Activated naive CD4-positive, alpha-beta T cell treated with anti-CD3 and anti-CD28 coated beads for 36 hours (primary cell): ENCODE measurements around the gene TRIB2. TPM values are rescaled to one million over a fixed set of nuclear protein-coding genes. Genes with fewer than 3 reads are reported as not detected.

Experiments used
- CTCF ChIA-PET: fragments of 350-600 bp; sonication (Branson Sonifier 250); formaldehyde crosslinking; loops from one replicate; lab custom pipeline; 2021; ENCODE audit warnings: antibody characterized with exemption; lab: Charles Lee
- DNase-seq: peaks from one replicate; pipeline ENCODE4 v3.0.0-alpha.2; 2020
- H3K27ac Mint-ChIP-seq: one replicate; pipeline ENCODE4 v1.8.0; 2021; ENCODE audit warnings: mild to moderate bottlenecking, mixed read lengths
- H3K27me3 Mint-ChIP-seq: one replicate; pipeline ENCODE4 v1.8.0; 2021; ENCODE audit warnings: low read depth, mixed read lengths
- H3K36me3 Mint-ChIP-seq: one replicate; pipeline ENCODE4 v1.8.0; 2021; ENCODE audit warnings: low read depth, mixed read lengths
- H3K4me1 Mint-ChIP-seq: one replicate; pipeline ENCODE4 v1.8.0; 2021; ENCODE audit warnings: low read depth, mixed read lengths
- H3K4me3 Mint-ChIP-seq: one replicate; pipeline ENCODE4 v1.8.0; 2021; ENCODE audit warnings: mild to moderate bottlenecking, moderate library complexity, mixed read lengths
- H3K9me3 Mint-ChIP-seq: one replicate; pipeline ENCODE4 v1.8.0; 2021; ENCODE audit warnings: mixed read lengths
- intact Hi-C: fragments of 100-400 bp; cut with micrococcal nuclease; formaldehyde crosslinking; loops from one replicate; pipeline ENCODE4 v1.15.1; 2023
- total RNA-seq, 2 experiments: library from RNA; stranded (reverse); gene quantifications; one replicate each; pipeline ENCODE4 v1.2.3, GENCODE V29; 2021

The TRIB2 gene
- total RNA-seq, 2 experiments from 2014 or later: 3.7 to 4.4 TPM

DNA sequence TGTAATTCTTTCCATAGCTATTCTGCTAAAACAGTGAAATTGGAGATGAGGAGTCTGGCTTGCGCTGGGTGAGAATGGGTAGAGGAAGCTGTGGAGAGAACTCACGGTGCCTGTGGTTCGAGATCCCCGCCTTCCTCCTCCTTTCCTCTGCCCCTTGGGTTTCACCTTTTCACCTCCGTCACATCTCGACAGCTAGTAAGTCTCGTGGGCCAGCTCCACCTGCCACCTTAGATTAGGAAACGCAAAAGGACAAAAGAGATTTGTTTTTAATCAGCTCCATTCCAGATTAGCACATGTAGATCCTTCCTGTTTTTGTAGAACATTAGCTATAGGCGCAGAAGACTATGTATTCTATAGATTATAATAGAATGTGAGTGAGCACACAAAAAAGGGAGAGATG lies 20.6 kb downstream of the TRIB2 start:
- H3K4me1 Mint-ChIP-seq: peaks cover 12% of the 10 kb centered on the region
- intact Hi-C loops: no loop called here
- CTCF ChIA-PET: interaction anchor here (0.8 kb wide), 2 partner anchors 194 to 908 kb away, joined by 5 to 6 read pairs; no protein-coding TSS in a partner anchor
- H3K9me3 Mint-ChIP-seq: no peaks in the 10 kb centered on the region
- no peak for DNase-seq
- peaks cover 7% of the 10 kb centered on the region for H3K36me3 Mint-ChIP-seq
- no peak overlapping the region for H3K4me3 Mint-ChIP-seq
- H3K27ac Mint-ChIP-seq: no peak overlapping the region
- H3K27me3 Mint-ChIP-seq: no peaks in the 10 kb centered on the region

DNA sequence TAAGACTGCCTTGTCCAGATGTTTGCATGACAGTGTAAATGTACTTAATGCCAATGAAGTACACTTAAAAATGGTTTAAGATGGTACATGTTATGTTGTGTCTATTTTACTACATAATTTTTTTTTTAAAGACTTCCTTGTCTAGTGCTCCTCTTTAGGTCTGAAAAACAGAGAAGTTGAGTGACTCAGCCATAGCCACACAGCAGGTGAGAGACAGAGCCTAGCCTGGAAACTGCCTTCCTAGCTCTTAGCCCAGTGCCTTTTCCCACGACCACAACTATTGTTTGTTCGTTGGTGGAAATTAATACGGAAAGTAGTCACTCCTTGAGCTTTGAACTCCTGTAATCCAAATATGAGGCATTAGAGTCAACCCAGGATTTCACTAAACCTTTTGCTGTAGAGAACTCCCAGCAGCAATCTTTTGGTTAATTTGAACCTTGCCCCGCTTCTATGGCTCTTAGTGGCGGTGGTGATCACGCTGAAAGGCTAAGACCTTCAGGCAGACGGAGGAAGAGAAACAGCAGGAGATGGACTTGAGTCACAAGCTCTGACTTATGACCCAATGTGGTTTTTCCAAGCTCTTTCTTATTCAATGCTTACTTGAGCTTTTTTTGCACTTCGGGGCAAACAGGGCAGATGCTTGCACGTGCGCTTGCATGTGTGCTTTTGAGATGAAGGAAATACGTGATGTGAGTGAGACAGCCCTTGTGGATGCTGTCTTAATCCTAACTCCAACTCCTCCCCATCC lies 21.2 kb downstream of the TRIB2 start:
- intact Hi-C loops: no loop called here
- Mint-ChIP-seq H3K4me3 (no peak overlapping the region), H3K27me3 (no peaks in the 10 kb centered on the region), H3K9me3 (no peaks in the 10 kb centered on the region), H3K36me3 (peaks cover 7% of the 10 kb centered on the region), H3K27ac (no peak overlapping the region), H3K4me1 (peaks cover 10% of the 10 kb centered on the region)
- CTCF ChIA-PET: interaction anchor here (0.8 to 1.4 kb wide), 3 partner anchors 193 to 909 kb away, joined by 5 to 6 read pairs (median 6); no protein-coding TSS in a partner anchor
- DNase-seq: no peak

DNA sequence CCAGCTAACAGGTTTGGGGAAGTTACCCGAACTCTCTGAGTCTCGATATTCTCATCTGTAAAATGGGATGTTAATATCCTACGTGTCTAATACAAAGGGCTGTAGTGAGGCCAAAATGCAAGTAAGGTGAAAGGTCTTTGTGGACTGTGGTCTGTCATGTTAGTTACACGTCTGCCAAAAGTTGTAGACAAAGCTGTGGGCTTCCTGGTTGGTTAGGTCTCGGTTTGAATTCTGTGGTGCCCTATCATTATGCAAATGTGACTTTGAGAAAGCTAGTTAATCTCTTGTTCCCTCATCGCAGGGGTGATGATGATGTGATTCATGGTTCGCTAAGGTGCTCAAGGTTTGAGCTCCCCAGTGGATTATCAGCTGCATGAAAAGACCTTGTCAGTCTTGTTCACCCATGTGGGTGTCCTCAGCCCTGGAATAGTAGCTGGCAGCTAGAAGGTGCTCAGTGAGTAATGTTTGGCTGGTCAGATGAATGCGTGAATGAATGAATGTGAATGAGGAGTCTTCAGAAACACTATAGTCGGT lies 23.1 kb downstream of the TRIB2 start:
- no peak overlapping the region for H3K27ac Mint-ChIP-seq
- H3K36me3 Mint-ChIP-seq: peaks cover 7% of the 10 kb centered on the region
- peaks cover 5% of the 10 kb centered on the region for H3K4me1 Mint-ChIP-seq
- H3K9me3 Mint-ChIP-seq: no peaks in the 10 kb centered on the region
- no peaks in the 10 kb centered on the region for H3K27me3 Mint-ChIP-seq
- intact Hi-C loops: no loop called here
- CTCF ChIA-PET: interaction anchor here (1.1 kb wide), 1 partner anchor 10 kb away, joined by 3 read pairs; no protein-coding TSS in a partner anchor
- DNase-seq: no peak
- no peak overlapping the region for H3K4me3 Mint-ChIP-seq

DNA sequence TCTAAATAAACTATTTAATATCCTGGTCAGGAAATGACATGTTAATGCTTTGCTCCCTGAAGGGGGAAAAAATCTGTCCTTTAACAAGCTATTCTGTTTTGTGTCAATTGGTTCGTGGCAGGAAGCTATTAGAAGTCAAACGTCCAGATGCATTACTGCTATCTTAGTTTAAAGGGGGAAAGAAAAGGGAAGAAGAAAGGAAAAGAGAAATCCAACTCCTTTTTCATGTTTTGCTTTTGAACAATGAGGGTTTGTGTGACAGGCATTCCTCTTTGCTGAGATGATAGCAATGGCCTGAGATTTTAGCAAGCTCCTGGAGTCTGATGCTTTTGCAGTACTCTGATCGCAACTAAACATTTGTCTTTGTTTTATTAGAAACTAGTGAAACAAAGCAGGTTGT lies 24.6 kb downstream of the TRIB2 start:
- no peak overlapping the region for H3K27ac Mint-ChIP-seq
- H3K36me3 Mint-ChIP-seq: peaks cover 7% of the 10 kb centered on the region
- H3K27me3 Mint-ChIP-seq: no peaks in the 10 kb centered on the region
- no peak overlapping the region for H3K4me3 Mint-ChIP-seq
- H3K9me3 Mint-ChIP-seq: no peaks in the 10 kb centered on the region
- no peak for DNase-seq
- no peaks in the 10 kb centered on the region for H3K4me1 Mint-ChIP-seq
- intact Hi-C loops: no loop called here
- CTCF ChIA-PET: no interaction called here

DNA sequence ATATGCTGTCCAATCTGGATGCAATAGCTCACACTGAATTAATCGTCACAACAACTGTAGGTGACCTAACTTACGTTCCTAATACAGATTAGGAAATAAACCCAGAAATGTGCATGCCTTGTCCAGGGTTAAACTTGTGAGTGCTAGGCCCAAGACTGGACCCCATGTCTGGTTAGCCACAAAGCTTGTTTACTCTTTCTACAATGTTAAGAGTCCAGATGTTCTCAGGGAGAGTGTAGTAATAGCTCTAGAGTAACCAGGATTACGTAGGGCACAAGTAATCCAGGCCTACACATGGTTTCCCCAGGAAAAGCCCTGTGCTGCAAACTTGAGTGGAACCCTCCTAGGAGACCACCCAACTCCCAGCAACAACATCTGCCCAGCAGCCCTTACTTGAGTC lies 26.2 kb downstream of the TRIB2 start:
- no peak overlapping the region for H3K4me3 Mint-ChIP-seq
- H3K27me3 Mint-ChIP-seq: no peaks in the 10 kb centered on the region
- H3K36me3 Mint-ChIP-seq: peaks cover 7% of the 10 kb centered on the region
- CTCF ChIA-PET: no interaction called here
- DNase-seq: no peak
- H3K9me3 Mint-ChIP-seq: peaks cover 2% of the 10 kb centered on the region
- intact Hi-C loops: no loop called here
- H3K27ac Mint-ChIP-seq: no peak overlapping the region
- no peaks in the 10 kb centered on the region for H3K4me1 Mint-ChIP-seq

DNA sequence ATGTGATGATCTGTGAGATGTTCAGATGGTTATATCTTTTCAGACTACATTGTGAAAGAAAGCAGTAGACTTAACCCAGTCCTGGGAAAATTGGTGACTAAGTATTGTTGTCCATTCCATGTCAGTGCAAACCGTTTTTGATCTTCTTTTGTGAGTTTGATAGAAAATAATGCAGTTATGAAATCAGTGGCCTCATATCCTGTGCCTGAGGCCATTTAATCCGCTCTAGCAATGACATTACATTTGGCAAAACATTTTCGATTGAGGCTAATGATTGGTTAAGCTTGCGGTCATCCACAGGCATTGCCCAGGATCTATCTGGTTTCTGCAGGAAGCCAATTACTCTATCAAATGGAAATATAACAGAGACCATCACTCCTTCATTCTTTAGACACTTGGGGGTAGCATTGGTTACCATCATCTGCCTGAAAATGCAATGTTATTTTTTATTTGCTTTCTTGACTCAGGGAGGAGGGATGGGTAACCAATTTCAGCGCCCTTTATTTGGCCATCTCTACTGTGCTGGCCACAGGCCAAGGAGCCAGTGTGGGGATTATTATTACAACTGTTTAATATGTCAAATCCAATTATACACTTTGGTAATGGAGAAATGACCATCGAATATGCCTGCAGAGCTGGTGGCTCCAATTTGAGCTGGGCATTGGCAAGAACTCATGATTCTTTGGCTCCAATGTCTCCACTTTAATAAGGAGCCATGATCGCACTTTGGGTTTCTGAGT lies 33.6 kb downstream of the TRIB2 start:
- no peak for DNase-seq
- peaks cover 4% of the 10 kb centered on the region for H3K9me3 Mint-ChIP-seq
- no peak overlapping the region for H3K27ac Mint-ChIP-seq
- CTCF ChIA-PET: interaction anchor here (1.3 kb wide), 1 partner anchor 257 kb away, joined by 3 read pairs; no protein-coding TSS in a partner anchor
- no peaks in the 10 kb centered on the region for H3K27me3 Mint-ChIP-seq
- no peaks in the 10 kb centered on the region for H3K36me3 Mint-ChIP-seq
- no peak overlapping the region for H3K4me3 Mint-ChIP-seq
- intact Hi-C loops: no loop called here
- H3K4me1 Mint-ChIP-seq: no peaks in the 10 kb centered on the region

DNA sequence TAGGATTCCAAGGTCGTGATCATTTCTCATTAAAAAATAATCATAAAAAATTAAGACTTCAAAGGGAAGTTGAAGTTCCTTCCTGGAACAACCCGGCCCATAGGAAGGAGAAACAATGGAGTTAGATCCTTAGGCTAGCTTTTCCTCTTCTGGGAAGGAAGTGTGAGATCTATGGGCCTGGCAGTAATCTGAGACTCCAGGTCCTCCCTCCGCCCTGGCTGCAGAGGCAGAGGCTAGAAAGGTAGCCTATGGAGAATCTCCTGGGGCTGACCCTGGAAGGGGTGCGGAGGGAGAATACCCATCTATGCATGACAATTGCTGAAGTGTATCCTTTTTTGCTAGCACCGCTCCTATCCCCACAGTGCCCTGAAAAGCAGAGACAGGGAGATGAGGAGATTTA lies 37.9 kb downstream of the TRIB2 start:
- Mint-ChIP-seq H3K36me3 (no peaks in the 10 kb centered on the region), H3K27me3 (peaks cover 1% of the 10 kb centered on the region), H3K9me3 (no peaks in the 10 kb centered on the region), H3K4me3 (no peak overlapping the region), H3K27ac (no peak overlapping the region), H3K4me1 (no peaks in the 10 kb centered on the region)
- no peak for DNase-seq
- CTCF ChIA-PET: interaction anchor here (1.1 kb wide), 1 partner anchor 14 kb away, joined by 3 read pairs; no protein-coding TSS in a partner anchor
- intact Hi-C loops: no loop called here

DNA sequence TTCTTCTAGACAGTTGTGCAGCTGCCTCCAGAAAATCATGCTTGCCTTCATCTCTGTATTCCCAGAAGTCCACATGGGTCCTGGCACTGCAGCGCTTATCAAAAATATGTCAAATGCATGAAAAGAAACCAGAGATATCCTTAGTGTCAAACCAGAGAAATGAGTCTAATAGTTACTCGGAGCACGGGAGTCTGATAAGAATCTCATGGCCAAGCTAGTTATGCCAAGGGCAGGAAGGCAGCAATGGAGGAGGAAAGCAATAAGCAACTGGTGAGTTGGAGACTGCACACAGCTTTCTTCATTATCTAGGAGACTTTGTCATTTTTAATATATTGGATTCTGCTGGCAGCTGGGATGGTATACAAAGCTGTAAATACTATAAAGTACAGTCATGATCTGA lies 38.6 kb downstream of the TRIB2 start:
- no peak overlapping the region for H3K4me3 Mint-ChIP-seq
- no peak overlapping the region for H3K27ac Mint-ChIP-seq
- no peaks in the 10 kb centered on the region for H3K36me3 Mint-ChIP-seq
- H3K9me3 Mint-ChIP-seq: no peaks in the 10 kb centered on the region
- DNase-seq: no peak
- no peaks in the 10 kb centered on the region for H3K4me1 Mint-ChIP-seq
- CTCF ChIA-PET: interaction anchor here (0.5 to 1.1 kb wide), 2 partner anchors 51 to 251 kb away, joined by 3 to 4 read pairs; no protein-coding TSS in a partner anchor
- H3K27me3 Mint-ChIP-seq: peaks cover 1% of the 10 kb centered on the region
- intact Hi-C loops: no loop called here

DNA sequence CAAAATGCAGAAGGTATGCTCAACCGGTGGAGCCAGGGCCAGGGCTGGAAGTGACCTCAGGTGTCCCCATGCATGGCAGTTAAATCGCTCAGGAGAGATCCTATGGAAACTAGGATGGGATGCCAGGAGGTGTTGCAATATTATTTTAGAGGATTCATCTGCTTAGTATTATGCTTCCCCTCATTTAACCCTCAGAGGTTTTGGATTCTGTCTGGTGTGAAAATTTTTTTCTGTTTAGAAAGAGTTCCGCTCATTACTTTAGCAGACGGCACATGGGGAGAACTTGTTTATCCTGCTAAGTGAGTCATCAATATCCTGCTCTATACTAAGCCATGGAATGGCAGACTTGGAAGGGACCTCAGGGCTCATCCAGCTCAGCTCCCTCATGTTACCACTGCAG lies 42.5 kb downstream of the TRIB2 start:
- H3K27me3 Mint-ChIP-seq: peaks cover 1% of the 10 kb centered on the region
- H3K4me1 Mint-ChIP-seq: peaks cover 9% of the 10 kb centered on the region
- H3K4me3 Mint-ChIP-seq: no peak overlapping the region
- DNase-seq: no peak
- peaks cover 1% of the 10 kb centered on the region for H3K9me3 Mint-ChIP-seq
- H3K27ac Mint-ChIP-seq: no peak overlapping the region
- intact Hi-C loops: no loop called here
- CTCF ChIA-PET: no interaction called here
- H3K36me3 Mint-ChIP-seq: no peaks in the 10 kb centered on the region

DNA sequence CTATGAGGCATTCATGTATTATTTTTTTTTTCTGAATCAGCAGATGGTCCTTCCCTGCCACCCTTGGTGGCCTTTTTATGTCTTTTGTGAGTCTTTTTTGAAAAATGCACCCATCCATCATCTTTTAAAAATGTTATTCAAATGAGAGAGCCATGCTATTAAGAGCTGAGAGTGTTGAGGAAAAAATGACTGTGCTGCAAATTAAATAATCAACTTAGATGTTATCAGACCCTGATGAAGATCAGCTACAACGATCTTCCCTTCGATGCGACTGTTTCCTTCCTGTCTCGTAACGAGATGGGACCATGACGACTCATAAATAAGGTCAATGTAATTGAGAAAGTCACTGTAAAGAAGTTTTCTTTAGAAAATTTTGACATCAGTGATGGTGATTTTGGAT lies 44.4 kb downstream of the TRIB2 start:
- no peaks in the 10 kb centered on the region for H3K36me3 Mint-ChIP-seq
- no peak for DNase-seq
- CTCF ChIA-PET: interaction anchor here (0.7 kb wide), 1 partner anchor 716 kb away, joined by 5 read pairs; no protein-coding TSS in a partner anchor
- H3K4me1 Mint-ChIP-seq: peaks cover 9% of the 10 kb centered on the region
- H3K9me3 Mint-ChIP-seq: peaks cover 4% of the 10 kb centered on the region
- intact Hi-C loops: no loop called here
- H3K27me3 Mint-ChIP-seq: peaks cover 1% of the 10 kb centered on the region
- no peak overlapping the region for H3K4me3 Mint-ChIP-seq
- no peak overlapping the region for H3K27ac Mint-ChIP-seq

DNA sequence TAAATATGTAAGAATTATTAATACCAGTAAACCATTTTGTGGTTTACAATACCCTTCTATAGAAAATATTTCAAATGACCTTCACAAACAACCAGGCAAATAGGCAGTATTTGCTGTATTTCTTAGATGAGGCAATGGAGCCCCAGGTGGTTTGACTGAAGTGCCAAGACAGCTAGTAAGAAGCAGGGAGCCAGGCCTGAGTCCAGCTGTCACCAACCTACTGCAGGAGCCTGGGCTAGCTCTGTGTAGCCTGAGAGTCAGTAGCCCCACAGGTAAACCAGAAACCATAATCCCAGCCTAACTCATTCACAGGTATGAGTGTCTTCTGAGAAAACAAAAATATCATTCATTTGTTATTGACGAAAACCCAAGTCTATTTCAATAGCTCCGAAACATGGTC lies 45.6 kb downstream of the TRIB2 start:
- CTCF ChIA-PET: interaction anchor here (0.6 to 1.4 kb wide), 2 partner anchors 14 to 46 kb away, joined by 3 read pairs; no protein-coding TSS in a partner anchor

DNA sequence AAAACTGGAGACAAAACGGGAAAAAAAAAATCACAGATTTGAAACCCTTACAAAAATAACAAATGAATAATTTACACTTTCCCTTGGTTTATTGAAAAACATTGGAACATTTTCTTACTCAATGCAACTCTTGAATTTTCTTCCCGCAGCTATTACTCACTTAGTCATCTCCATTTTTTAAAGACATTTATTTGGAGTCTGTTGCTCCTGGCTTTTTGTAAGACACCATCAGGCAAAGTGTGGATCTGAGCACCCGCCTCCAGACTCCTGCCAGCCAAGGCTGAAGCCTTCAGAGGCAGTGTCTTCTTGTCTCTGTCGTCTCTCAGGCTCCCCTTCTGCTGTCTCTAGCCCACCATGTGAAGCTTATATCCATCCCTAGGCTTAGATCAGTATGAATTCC lies 46.2 kb downstream of the TRIB2 start:
- CTCF ChIA-PET: interaction anchor here (0.6 to 1.4 kb wide), 2 partner anchors 14 to 47 kb away, joined by 3 read pairs; no protein-coding TSS in a partner anchor
- intact Hi-C loops: no loop called here
- H3K4me3 Mint-ChIP-seq: no peak overlapping the region
- no peaks in the 10 kb centered on the region for H3K36me3 Mint-ChIP-seq
- no peak for DNase-seq
- peaks cover 4% of the 10 kb centered on the region for H3K27me3 Mint-ChIP-seq
- no peak overlapping the region for H3K27ac Mint-ChIP-seq
- H3K9me3 Mint-ChIP-seq: peaks cover 4% of the 10 kb centered on the region
- H3K4me1 Mint-ChIP-seq: peaks cover 9% of the 10 kb centered on the region

More for the DNA sequence above, 45.6 kb downstream of the TRIB2 start:
- intact Hi-C loops: no loop called here
- H3K4me1 Mint-ChIP-seq: peaks cover 9% of the 10 kb centered on the region
- H3K36me3 Mint-ChIP-seq: no peaks in the 10 kb centered on the region
- no peak for DNase-seq
- no peak overlapping the region for H3K27ac Mint-ChIP-seq
- H3K4me3 Mint-ChIP-seq: no peak overlapping the region
- H3K9me3 Mint-ChIP-seq: peaks cover 4% of the 10 kb centered on the region
- H3K27me3 Mint-ChIP-seq: no peaks in the 10 kb centered on the region
